ENCODE measurements around the gene ARL14.

The ARL14 gene

DNA sequence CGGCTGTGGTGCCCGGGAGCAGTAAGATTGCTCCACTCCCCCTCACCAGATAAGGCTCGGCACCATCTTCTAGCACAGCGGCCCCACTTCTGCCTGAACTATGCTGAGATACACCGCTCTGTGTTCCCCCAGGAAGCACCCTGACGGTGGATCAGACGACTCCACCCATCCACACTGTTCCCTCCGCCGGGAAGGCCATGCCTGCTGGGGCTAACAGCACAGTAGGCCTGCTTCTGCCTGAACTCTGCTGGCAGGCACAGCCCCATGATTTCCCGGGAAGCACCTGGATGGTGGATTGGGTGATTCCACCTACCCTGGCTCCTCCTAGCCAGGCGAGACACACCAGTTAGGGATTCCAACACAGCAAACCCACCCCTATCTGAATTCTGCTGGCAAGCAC, 42.8 kb downstream of the ARL14 start:
- no peak for FAIRE-seq
- no peak for DNase-seq (ENCODE audit: insufficient read length, low spot score)
- TF ChIP-seq, protein P1, sequence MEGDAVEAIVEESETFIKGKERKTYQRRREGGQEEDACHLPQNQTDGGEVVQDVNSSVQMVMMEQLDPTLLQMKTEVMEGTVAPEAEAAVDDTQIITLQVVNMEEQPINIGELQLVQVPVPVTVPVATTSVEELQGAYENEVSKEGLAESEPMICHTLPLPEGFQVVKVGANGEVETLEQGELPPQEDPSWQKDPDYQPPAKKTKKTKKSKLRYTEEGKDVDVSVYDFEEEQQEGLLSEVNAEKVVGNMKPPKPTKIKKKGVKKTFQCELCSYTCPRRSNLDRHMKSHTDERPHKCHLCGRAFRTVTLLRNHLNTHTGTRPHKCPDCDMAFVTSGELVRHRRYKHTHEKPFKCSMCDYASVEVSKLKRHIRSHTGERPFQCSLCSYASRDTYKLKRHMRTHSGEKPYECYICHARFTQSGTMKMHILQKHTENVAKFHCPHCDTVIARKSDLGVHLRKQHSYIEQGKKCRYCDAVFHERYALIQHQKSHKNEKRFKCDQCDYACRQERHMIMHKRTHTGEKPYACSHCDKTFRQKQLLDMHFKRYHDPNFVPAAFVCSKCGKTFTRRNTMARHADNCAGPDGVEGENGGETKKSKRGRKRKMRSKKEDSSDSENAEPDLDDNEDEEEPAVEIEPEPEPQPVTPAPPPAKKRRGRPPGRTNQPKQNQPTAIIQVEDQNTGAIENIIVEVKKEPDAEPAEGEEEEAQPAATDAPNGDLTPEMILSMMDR (IDR thresholded peaks at IDR 0.05; ENCODE audit: insufficient read depth, missing control alignments): no peak

DNA sequence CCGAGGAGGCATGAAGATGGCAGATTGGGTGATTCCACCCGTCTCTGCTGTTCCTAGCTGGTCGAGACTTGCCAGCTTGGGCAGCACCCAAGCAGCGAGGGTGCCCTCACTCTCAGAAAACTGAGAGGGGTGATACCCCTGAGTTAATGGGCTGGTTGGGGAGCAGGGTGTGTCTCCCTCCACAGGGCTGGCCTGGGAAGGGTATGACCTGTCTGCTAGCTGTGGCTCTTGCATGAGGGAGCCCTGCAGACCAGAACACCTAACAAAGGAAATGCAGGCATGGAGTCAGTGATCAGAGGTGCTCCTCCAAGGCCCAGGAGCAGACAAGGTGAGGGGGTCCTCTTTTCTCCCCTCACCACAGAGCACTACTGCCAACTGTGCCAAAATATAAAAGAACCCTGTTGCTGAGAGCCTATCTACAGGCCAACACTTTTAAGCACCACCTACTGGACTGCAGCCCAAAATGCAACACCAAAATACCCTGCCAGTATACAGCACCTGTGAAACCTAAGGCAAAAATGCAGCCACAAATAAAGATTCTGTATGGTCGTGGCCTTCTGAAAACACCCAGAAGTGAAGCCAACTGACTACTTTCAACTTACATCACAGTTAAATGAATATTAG, 43.3 kb downstream of the ARL14 start:
- no peak for FAIRE-seq
- TF ChIP-seq, protein P1 (IDR thresholded peaks at IDR 0.05; ENCODE audit: insufficient read depth, missing control alignments): no peak

DNA sequence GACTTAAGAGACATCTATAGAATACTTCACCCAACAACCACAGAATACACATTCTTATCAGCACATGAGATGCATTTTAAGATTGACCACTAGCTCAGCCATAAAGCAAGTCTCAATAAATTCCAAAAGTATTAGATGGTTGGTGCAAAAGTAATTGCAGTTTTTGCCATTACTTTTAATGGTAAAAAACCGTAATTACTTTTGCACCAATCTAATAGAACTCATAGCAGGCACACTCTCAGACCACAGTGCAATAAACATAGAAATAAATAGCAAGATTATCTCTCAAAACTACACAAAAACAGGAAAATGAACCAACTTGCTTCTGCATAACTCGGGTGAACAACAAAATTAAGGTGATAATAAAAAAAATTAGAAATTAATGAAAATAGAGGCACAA, 45.4 kb downstream of the ARL14 start:
- TF ChIP-seq, protein P1 (IDR thresholded peaks at IDR 0.05; ENCODE audit: insufficient read depth, missing control alignments): no peak
- FAIRE-seq (no peak), DNase-seq (ENCODE audit: insufficient read length, low spot score) (no peak)

More for the DNA sequence above, 43.3 kb downstream of the ARL14 start:
- DNase-seq (ENCODE audit: insufficient read length, low spot score): no peak

DNA sequence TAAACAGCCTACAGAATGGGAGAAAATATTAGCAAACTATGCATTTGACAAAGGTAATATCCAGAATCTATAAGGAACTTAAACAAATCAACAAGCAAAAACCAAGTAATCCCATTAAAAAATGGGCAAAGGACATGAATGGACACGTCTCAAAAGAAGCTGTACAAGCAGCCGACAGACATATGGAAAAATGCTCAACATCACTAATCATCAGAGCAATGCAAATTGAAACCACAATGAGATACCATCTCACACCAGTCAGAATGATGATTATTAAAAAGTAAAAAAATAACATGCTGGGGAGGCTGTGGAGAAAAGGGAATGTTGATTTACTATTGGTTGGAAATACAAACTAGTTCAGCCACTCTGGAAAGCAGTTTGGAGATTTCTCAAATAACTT, 48.4 kb downstream of the ARL14 start:
- DNase-seq (ENCODE audit: insufficient read length, low spot score): no peak
- no peak for FAIRE-seq

More for the DNA sequence above, 48.4 kb downstream of the ARL14 start:
- TF ChIP-seq, protein P1 (IDR thresholded peaks at IDR 0.05; ENCODE audit: insufficient read depth, missing control alignments): no peak
